ENCODE measurements around the gene LRP10. TPM values are rescaled to one million over a fixed set of nuclear protein-coding genes. Genes with fewer than 3 reads are reported as not detected.

LRP10 gene
- total and polyA plus RNA-seq, 2 of the 8 experiments (the other 6 are each of a cell fraction or from before 2014, with no cell fraction given) = 12.4 to 15.6 TPM

- Histone ChIP-seq H4K91ac (replicated peaks; ENCODE audit: insufficient read length, low read length) (no peak overlapping the region), H3K36me3 (ENCODE audit: control insufficient read depth in 2 of 4, insufficient read depth in 4 of 4, low read length in 3 of 4) (peaks cover 30 to 53% (median 47%) of the 10 kb centered on the region in 4 experiments), H3K23me2 (ENCODE audit: low read depth, low read length) (no peaks in the 10 kb centered on the region), H3K56ac (replicated peaks; ENCODE audit: insufficient read length, low read depth, low read length) (no peak overlapping the region), H3K79me1 (ENCODE audit: low read depth, low read length) (no peaks in the 10 kb centered on the region), H3K9me3 (ENCODE audit: insufficient read depth in 2 of 2, low read depth in 1 of 2, low read length in 1 of 2) (no peaks in the 10 kb centered on the region), H3K4me2 (ENCODE audit: insufficient read depth in 1 of 2, low read depth in 2 of 2, low read length in 2 of 2) (no peak overlapping the region), H3K27ac (ENCODE audit: low read depth, low read length) (no peak overlapping the region), H3K18ac (ENCODE audit: extremely low read depth, low read length) (no peak overlapping the region), H3K14ac (ENCODE audit: insufficient read length) (no peak overlapping the region), H2AFZ (ENCODE audit: low read length) (no peak overlapping the region), H4K20me1 (replicated peaks in 1 of 2; ENCODE audit: control insufficient read depth in 1 of 2, insufficient read depth in 2 of 2, low read length in 2 of 2) (peaks cover 5 to 10% of the 10 kb centered on the region in 2 experiments), H4K5ac (ENCODE audit: insufficient read length, low read depth, low read length) (no peak overlapping the region), H3K4me1 (replicated peaks in 1 of 4; ENCODE audit: control insufficient read depth in 3 of 4, insufficient read depth in 4 of 4, low read length in 3 of 4) (peaks cover 0 to 8% (median 4%) of the 10 kb centered on the region in 4 experiments; a peak in 2 of 7 replicates), H2BK15ac (ENCODE audit: low read length) (no peak overlapping the region), H2BK5ac (ENCODE audit: low read depth, low read length) (no peak overlapping the region), H4K8ac (ENCODE audit: extremely low read depth, insufficient read depth, low read length) (no peak overlapping the region), H3K4ac (replicated peaks; ENCODE audit: insufficient read length, low read depth, low read length) (no peak overlapping the region), H2BK12ac (ENCODE audit: low read depth, low read length) (no peak overlapping the region), H2BK20ac (ENCODE audit: low read length) (no peak overlapping the region), H3K27me3 (replicated peaks in 1 of 4; ENCODE audit: control insufficient read depth in 3 of 4, extremely low read depth in 1 of 4, insufficient read depth in 3 of 4, low read length in 3 of 4) (peaks cover 7 to 23% (median 21%) of the 10 kb centered on the region in 4 experiments), H3K4me3 (ENCODE audit: extremely low read depth in 1 of 4, insufficient read depth in 2 of 4, low read depth in 3 of 4, low read length in 4 of 4) (no peak overlapping the region), H2BK120ac (replicated peaks; ENCODE audit: low read depth, low read length) (no peak overlapping the region), H3K23ac (ENCODE audit: insufficient read length) (no peak overlapping the region), H2AK5ac (ENCODE audit: low read depth, low read length) (no peak overlapping the region), H3K9ac (replicated peaks in 1 of 4; ENCODE audit: extremely low read depth in 1 of 4, low read depth in 3 of 4, low read length in 3 of 4) (no peak overlapping the region), H3K79me2 (ENCODE audit: control insufficient read depth in 1 of 2, insufficient read depth in 2 of 2, low read length in 2 of 2) (no peaks in the 10 kb centered on the region)
- DNase-seq (ENCODE audit: low read depth in 1 of 2, low spot score in 2 of 2) = no peak
- TF ChIP-seq JUN (IDR thresholded peaks at IDR 0.05; ENCODE audit: low read depth, low read length) (no peak), SIX5 (IDR thresholded peaks at IDR 0.05; ENCODE audit: low read depth, low read length) (no peak), BACH1 (IDR thresholded peaks at IDR 0.05; ENCODE audit: low read length) (no peak), HDAC2 (IDR thresholded peaks at IDR 0.05; ENCODE audit: borderline replicate concordance in 1 of 2, low read depth in 2 of 2, low read length in 2 of 2) (no peak), TAF7 (optimal IDR thresholded peaks at IDR 0.05; ENCODE audit: borderline replicate concordance, low read depth, low read length) (no peak), ASH2L (IDR thresholded peaks at IDR 0.05; ENCODE audit: low read length) (no peak), POU5F1 (IDR thresholded peaks at IDR 0.05; ENCODE audit: low read depth, low read length) (no peak)
- WGBS, 2 experiments (ENCODE audit: extremely low coverage in 1 of 2, insufficient coverage in 1 of 2, insufficient read length in 1 of 2, insufficient replicate concordance in 2 of 2, low coverage in 1 of 2, low lambda C conversion rate in 2 of 2, missing lambda C conversion rate in 1 of 2) = 85% methylated on average over 5 of the region's 7 CpGs; no CpG with 5 or more reads in 1 of the 2 experiments
- FAIRE-seq = no peak
- CTCF ChIA-PET (ENCODE audit: partially characterized antibody) = interaction anchor here (0.8 to 14.2 kb wide), 16 partner anchors 9 to 342 kb away, joined by 3 to 158 read pairs (median 4); partner anchors contain the start of genes LRP10, MMP14, PRMT5 and RBM23
- POLR2A ChIA-PET (ENCODE audit: partially characterized antibody) = interaction anchor here (1.4 to 4.3 kb wide), 5 partner anchors 9 to 26 kb away, joined by 3 to 22 read pairs (median 4); partner anchors contain the start of genes RBM23 and REM2
Measured at GRCh38 chr14:22901799-22902198, 30.3 kb downstream of the LRP10 start.
